ENCODE data around the gene ITM2C. TPM values are rescaled to one million over a fixed set of nuclear protein-coding genes. Genes with fewer than 3 reads are reported as not detected.

Gene ITM2C
- polyA plus RNA-seq, 3 donors: 1.4 to 3.2 (median 2.9) TPM

- H2AFZ ChIP-seq (ENCODE audit: insufficient read depth, low read depth, low read length, poor library complexity, severe bottlenecking): no peak overlapping the region
- Mint-ChIP-seq H3K27me3 (ENCODE audit: low read depth in 3 of 3) (peaks cover 2 to 5% (median 4%) of the 10 kb centered on the region in 3 donors), H3K4me1 (peaks cover 15% of the 10 kb centered on the region), H3K4me3 (no peak overlapping the region), H3K27ac (no peak overlapping the region), H3K9me3 (peaks cover 0 to 4% (median 0%) of the 10 kb centered on the region in 7 donors), H3K36me3 (no peaks in the 10 kb centered on the region)
- H3K27me3 ChIP-seq (ENCODE audit: control insufficient read depth in 2 of 2, insufficient read depth in 2 of 2, low read length in 2 of 2): no peaks in the 10 kb centered on the region
- WGBS (ENCODE audit: insufficient coverage): no CpG with 5 or more reads among the region's 2 CpGs
- no peak overlapping the region for H3K4me2 ChIP-seq (replicated peaks; ENCODE audit: extremely low read depth, low read length, poor library complexity, severe bottlenecking)
- H3K9me3 ChIP-seq (replicated peaks in 1 of 2; ENCODE audit: control insufficient read depth in 1 of 2, insufficient read depth in 1 of 2, low read length in 2 of 2): no peaks in the 10 kb centered on the region
- H3K27ac ChIP-seq (ENCODE audit: low read depth in 1 of 2, low read length in 2 of 2): no peak overlapping the region
- H3K36me3 ChIP-seq (replicated peaks in 1 of 2; ENCODE audit: control insufficient read depth in 1 of 2, insufficient read depth in 2 of 2, low read length in 2 of 2): no peaks in the 10 kb centered on the region
- peaks cover 15% of the 10 kb centered on the region in 2 donors for H3K4me1 ChIP-seq (ENCODE audit: control insufficient read depth in 1 of 2, insufficient read depth in 2 of 2, low read length in 2 of 2)
- H3K9ac ChIP-seq (ENCODE audit: insufficient read depth, low read length, poor library complexity, severe bottlenecking): no peak overlapping the region
- no peak overlapping the region for H3K4me3 ChIP-seq (replicated peaks in 1 of 3; ENCODE audit: low read depth in 2 of 3, low read length in 3 of 3)
- DNase-seq: no peak
- H3K79me2 ChIP-seq (ENCODE audit: insufficient read depth, low read length): no peaks in the 10 kb centered on the region
- no peaks in the 10 kb centered on the region for H4K20me1 ChIP-seq (ENCODE audit: insufficient read depth, low read length)
- intact Hi-C loops (cut with micrococcal nuclease): no loop called here
- TF ChIP-seq, protein P1, sequence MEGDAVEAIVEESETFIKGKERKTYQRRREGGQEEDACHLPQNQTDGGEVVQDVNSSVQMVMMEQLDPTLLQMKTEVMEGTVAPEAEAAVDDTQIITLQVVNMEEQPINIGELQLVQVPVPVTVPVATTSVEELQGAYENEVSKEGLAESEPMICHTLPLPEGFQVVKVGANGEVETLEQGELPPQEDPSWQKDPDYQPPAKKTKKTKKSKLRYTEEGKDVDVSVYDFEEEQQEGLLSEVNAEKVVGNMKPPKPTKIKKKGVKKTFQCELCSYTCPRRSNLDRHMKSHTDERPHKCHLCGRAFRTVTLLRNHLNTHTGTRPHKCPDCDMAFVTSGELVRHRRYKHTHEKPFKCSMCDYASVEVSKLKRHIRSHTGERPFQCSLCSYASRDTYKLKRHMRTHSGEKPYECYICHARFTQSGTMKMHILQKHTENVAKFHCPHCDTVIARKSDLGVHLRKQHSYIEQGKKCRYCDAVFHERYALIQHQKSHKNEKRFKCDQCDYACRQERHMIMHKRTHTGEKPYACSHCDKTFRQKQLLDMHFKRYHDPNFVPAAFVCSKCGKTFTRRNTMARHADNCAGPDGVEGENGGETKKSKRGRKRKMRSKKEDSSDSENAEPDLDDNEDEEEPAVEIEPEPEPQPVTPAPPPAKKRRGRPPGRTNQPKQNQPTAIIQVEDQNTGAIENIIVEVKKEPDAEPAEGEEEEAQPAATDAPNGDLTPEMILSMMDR (IDR thresholded peaks at IDR 0.05): no peak
Measured at GRCh38 chr2:230920167-230920566, 55.4 kb downstream of the ITM2C start.

DNA sequence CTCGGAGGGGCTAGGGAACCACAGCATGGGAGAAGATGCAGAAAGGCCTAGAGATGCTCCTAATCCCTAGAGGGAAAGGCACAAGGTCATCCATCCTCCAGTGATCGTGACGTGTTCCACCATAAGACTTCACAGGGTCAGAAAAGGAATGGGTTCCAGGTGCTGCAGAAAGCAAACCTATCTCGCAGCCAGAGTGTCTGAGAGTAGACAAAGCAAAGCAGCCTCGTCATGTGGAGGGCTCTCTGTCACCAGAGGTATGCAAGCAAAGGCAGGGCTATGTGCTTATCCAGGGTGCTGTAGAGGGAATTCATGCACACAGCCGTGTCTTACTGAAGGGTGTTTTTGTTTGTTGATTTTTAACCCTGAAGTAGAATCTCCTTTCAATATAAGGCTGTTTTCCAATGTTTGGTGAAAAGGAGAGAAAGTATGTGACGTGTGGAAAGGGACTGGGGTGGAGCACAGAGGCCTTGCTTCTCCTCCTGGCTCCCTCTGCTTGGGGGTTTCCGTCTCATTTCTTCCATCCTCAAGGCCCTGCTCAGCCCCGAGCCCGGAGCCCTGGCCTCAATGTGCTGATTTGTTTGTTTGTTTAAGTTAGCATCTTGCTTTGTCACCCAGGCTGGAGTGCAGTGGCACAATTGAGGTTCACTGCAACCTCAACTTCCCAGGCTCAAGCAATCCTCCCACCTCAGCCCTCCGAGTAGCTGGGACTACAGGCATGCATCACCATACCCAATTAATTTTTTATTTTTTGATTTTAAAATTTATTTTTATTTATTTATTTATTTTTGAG lies 57.3 kb downstream of the ITM2C start:
- DNase-seq: no peak
- Histone ChIP-seq H3K36me3 (replicated peaks in 1 of 2; ENCODE audit: control insufficient read depth in 1 of 2, insufficient read depth in 2 of 2, low read length in 2 of 2) (no peaks in the 10 kb centered on the region), H2AFZ (ENCODE audit: insufficient read depth, low read depth, low read length, poor library complexity, severe bottlenecking) (no peak overlapping the region), H4K20me1 (ENCODE audit: insufficient read depth, low read length) (no peaks in the 10 kb centered on the region), H3K4me2 (replicated peaks; ENCODE audit: extremely low read depth, low read length, poor library complexity, severe bottlenecking) (no peak overlapping the region), H3K9ac (ENCODE audit: insufficient read depth, low read length, poor library complexity, severe bottlenecking) (no peak overlapping the region), H3K27ac (ENCODE audit: low read depth in 1 of 2, low read length in 2 of 2) (no peak overlapping the region), H3K9me3 (replicated peaks in 1 of 2; ENCODE audit: control insufficient read depth in 1 of 2, insufficient read depth in 1 of 2, low read length in 2 of 2) (no peaks in the 10 kb centered on the region), H3K27me3 (ENCODE audit: control insufficient read depth in 2 of 2, insufficient read depth in 2 of 2, low read length in 2 of 2) (no peaks in the 10 kb centered on the region), H3K79me2 (ENCODE audit: insufficient read depth, low read length) (no peaks in the 10 kb centered on the region), H3K4me1 (ENCODE audit: control insufficient read depth in 1 of 2, insufficient read depth in 2 of 2, low read length in 2 of 2) (peaks cover 22 to 24% of the 10 kb centered on the region in 2 donors), H3K4me3 (replicated peaks in 1 of 3; ENCODE audit: low read depth in 2 of 3, low read length in 3 of 3) (no peak overlapping the region)
- peaks cover 2 to 4% (median 2%) of the 10 kb centered on the region in 3 donors for H3K27me3 Mint-ChIP-seq (ENCODE audit: low read depth in 3 of 3)
- no peak overlapping the region for H3K27ac Mint-ChIP-seq
- 98% methylated on average over 5 of the region's 11 CpGs for WGBS (ENCODE audit: insufficient coverage)
- intact Hi-C loops (cut with micrococcal nuclease): no loop called here
- TF ChIP-seq, protein P1 (IDR thresholded peaks at IDR 0.05): no peak
- H3K9me3 Mint-ChIP-seq: peaks cover 0 to 4% (median 0%) of the 10 kb centered on the region in 7 donors
- H3K4me3 Mint-ChIP-seq: no peak overlapping the region
- no peaks in the 10 kb centered on the region for H3K36me3 Mint-ChIP-seq
- peaks cover 20% of the 10 kb centered on the region for H3K4me1 Mint-ChIP-seq

Data from CD14-positive monocyte (primary cell).